Measurements from ENCODE around the gene HS6ST3. TPM values are rescaled to one million over a fixed set of nuclear protein-coding genes. Genes with fewer than 3 reads are reported as not detected.

Gene HS6ST3
- total and polyA plus RNA-seq, 9 of the 15 experiments (the other 6 are each of a cell fraction or from before 2014, with no cell fraction given): not detected

DNA sequence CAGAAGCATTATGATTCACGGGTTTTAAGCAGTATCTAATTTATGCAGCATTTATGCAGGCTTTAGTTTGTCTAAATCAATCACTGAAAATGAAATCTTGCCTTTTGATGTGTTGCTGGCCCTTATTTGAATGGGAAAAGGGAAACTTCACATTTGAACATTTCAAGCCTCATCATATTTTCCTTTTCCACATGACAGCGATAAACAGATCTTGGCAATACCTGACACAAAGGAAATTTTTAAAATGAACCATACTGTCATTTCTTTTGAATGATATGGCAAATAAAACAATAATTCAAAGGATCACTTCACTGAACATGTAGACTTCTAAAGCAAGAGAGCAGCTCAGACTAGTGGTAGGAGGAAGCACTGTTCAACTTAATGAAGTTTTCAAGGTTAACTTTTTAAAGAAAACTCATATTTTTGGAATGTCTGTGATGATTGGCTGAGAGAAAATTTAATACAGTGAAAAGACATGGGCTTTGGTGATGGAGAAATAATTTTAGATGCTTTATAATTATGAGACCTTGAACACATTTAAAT, 706.3 kb downstream of the HS6ST3 start (continued):
- no peak for TF ChIP-seq ZNF407 (IDR thresholded peaks at IDR 0.05; ENCODE audit: low read depth)
- no peak for TF ChIP-seq SREBF2 (CRISPR knock-in tag; IDR thresholded peaks at IDR 0.05)
- TF ChIP-seq CREBBP (IDR thresholded peaks at IDR 0.05; ENCODE audit: low read depth, low read length): no peak
- no peak for TF ChIP-seq VEZF1 (CRISPR knock-in tag; IDR thresholded peaks at IDR 0.05)
- no peak for TF ChIP-seq PURB (CRISPR knock-in tag; IDR thresholded peaks at IDR 0.05; ENCODE audit: low read depth)
- no peak for TF ChIP-seq PHF21A (IDR thresholded peaks at IDR 0.05; ENCODE audit: borderline replicate concordance, low read depth)
- no peak for TF ChIP-seq ATF1 (CRISPR knock-in tag; IDR thresholded peaks at IDR 0.05)
- TF ChIP-seq ATF1 (tag; IDR thresholded peaks at IDR 0.05): no peak
- TF ChIP-seq, protein P1, sequence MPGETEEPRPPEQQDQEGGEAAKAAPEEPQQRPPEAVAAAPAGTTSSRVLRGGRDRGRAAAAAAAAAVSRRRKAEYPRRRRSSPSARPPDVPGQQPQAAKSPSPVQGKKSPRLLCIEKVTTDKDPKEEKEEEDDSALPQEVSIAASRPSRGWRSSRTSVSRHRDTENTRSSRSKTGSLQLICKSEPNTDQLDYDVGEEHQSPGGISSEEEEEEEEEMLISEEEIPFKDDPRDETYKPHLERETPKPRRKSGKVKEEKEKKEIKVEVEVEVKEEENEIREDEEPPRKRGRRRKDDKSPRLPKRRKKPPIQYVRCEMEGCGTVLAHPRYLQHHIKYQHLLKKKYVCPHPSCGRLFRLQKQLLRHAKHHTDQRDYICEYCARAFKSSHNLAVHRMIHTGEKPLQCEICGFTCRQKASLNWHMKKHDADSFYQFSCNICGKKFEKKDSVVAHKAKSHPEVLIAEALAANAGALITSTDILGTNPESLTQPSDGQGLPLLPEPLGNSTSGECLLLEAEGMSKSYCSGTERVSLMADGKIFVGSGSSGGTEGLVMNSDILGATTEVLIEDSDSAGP (CRISPR knock-in tag; IDR thresholded peaks at IDR 0.05): no peak
- TF ChIP-seq, protein P2, sequence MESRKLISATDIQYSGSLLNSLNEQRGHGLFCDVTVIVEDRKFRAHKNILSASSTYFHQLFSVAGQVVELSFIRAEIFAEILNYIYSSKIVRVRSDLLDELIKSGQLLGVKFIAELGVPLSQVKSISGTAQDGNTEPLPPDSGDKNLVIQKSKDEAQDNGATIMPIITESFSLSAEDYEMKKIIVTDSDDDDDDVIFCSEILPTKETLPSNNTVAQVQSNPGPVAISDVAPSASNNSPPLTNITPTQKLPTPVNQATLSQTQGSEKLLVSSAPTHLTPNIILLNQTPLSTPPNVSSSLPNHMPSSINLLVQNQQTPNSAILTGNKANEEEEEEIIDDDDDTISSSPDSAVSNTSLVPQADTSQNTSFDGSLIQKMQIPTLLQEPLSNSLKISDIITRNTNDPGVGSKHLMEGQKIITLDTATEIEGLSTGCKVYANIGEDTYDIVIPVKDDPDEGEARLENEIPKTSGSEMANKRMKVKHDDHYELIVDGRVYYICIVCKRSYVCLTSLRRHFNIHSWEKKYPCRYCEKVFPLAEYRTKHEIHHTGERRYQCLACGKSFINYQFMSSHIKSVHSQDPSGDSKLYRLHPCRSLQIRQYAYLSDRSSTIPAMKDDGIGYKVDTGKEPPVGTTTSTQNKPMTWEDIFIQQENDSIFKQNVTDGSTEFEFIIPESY (CRISPR knock-in tag; IDR thresholded peaks at IDR 0.05): no peak
